M059J (cell line): Measurements from ENCODE around the gene MAL. TPM values are rescaled to one million over a fixed set of nuclear protein-coding genes. Genes with fewer than 3 reads are reported as not detected.
"Not testable (repeated sequence)": the region's sequence is repeated elsewhere in the genome, so short reads cannot be mapped to it uniquely, and the experiment has no call there.

Experiments used
- DNase-seq: peaks from one replicate; pipeline ENCODE4 v3.0.0-alpha.2; 2012; ENCODE audit warnings: low read depth
- total RNA-seq: library from RNA; depleted of rRNA; stranded (reverse); fragments of >200 nt; shearing (Covaris generic); gene quantifications from 2 replicates; pipeline ENCODE4 v1.2.3, GENCODE V29; 2014; rRNA removed

MAL gene
- total RNA-seq, 1 experiment from 2014 or later = 11.3 TPM

DNA sequence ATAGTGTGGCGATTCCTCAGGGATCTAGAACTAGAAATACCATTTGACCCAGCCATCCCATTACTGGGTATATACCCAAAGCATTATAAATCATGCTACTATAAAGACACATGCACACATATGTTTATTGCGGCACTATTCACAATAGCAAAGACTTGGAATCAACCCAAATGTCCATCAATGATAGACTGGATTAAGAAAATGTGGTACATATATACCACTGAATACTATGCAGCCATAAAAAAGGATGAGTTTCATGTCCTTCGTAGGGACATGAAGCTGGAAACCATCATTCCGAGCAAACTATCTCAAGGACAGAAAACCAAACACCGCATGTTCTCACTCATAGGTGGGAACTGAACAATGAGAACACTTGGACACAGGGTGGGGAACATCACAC is 72.8 kb downstream of the MAL start:
- not testable (repeated sequence) for DNase-seq

DNA sequence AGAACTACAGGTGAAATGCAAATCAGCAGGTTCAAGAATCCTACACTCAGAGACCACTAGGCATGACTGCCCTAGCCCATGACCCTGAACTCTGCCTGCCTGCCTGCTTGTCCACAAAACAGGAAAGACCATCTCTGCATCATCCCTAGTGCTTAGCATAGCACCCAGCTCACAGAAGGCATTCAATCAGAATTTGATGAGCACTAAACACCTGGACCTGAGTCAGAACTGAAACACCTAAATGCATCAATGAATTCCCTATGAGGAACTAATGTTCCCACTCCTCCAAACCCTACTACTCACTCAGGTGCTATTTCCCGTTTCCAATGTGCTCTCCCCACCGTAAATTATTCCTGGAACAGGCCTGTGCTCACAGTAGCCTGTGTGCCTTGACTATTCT is 74.4 kb downstream of the MAL start:
- no peak for DNase-seq

Other genes with a start within 250 kb of the MAL start
- gene TEKT4, start 154.3 kb upstream of the MAL start, total RNA-seq = not detected in 2 replicates
- 66.4 and 66.8 TPM in 2 replicates for gene MRPS5, start 96.1 kb downstream of the MAL start, total RNA-seq
- gene ZNF514, start 134.1 kb downstream of the MAL start, total RNA-seq = 2.7 and 6.1 TPM in 2 replicates
- 7.4 and 8.1 TPM in 2 replicates for gene ZNF2, start 140.1 kb downstream of the MAL start, total RNA-seq
- gene ZNF892, start 181.8 kb downstream of the MAL start, total RNA-seq = 1.6 and 2.7 TPM in 2 replicates
- gene PROM2, start 248.7 kb downstream of the MAL start, total RNA-seq = 2.9 and 3.6 TPM in 2 replicates